ENCODE data around the gene FAM185A.

FAM185A gene

GRCh38 chr7:102806613-102807012 is 57.8 kb downstream of the FAM185A start:
- DNase-seq (ENCODE audit: extremely low spot score): no peak
- TF ChIP-seq FOXM1 (IDR thresholded peaks at IDR 0.05; ENCODE audit: borderline replicate concordance): no peak
- TF ChIP-seq ELF4 (IDR thresholded peaks at IDR 0.05): no peak
- TF ChIP-seq CTBP1 (IDR thresholded peaks at IDR 0.05; ENCODE audit: borderline replicate concordance): no peak
- no peak for TF ChIP-seq FOXA1 (IDR thresholded peaks at IDR 0.05)
- TF ChIP-seq TARDBP (IDR thresholded peaks at IDR 0.05): no peak
- TF ChIP-seq SP1 (IDR thresholded peaks at IDR 0.05): no peak
- TF ChIP-seq PKNOX1 (IDR thresholded peaks at IDR 0.05): no peak
- ChIA-PET POLR2A (no interaction called here), CTCF (no interaction called here)

GRCh38 chr7:102810916-102811315 is 62.1 kb downstream of the FAM185A start:
- CTCF ChIA-PET: no interaction called here
- POLR2A ChIA-PET: no interaction called here
- TF ChIP-seq HDGF (IDR thresholded peaks at IDR 0.05; ENCODE audit: borderline replicate concordance) (no peak), ELF4 (IDR thresholded peaks at IDR 0.05) (no peak), TARDBP (IDR thresholded peaks at IDR 0.05) (no peak), SUZ12 (IDR thresholded peaks at IDR 0.05) (no peak), FOXA1 (IDR thresholded peaks at IDR 0.05) (no peak), SP1 (IDR thresholded peaks at IDR 0.05) (no peak), FOXM1 (IDR thresholded peaks at IDR 0.05; ENCODE audit: borderline replicate concordance) (no peak), FOXK2 (IDR thresholded peaks at IDR 0.05) (no peak), LEF1 (IDR thresholded peaks at IDR 0.05; ENCODE audit: borderline replicate concordance) (no peak), PKNOX1 (IDR thresholded peaks at IDR 0.05) (no peak), NFRKB (IDR thresholded peaks at IDR 0.05) (no peak), CTBP1 (IDR thresholded peaks at IDR 0.05; ENCODE audit: borderline replicate concordance) (no peak), L3MBTL2 (conservative IDR thresholded peaks at IDR 0.05) (no peak), ARNT (IDR thresholded peaks at IDR 0.05) (no peak), BHLHE40 (IDR thresholded peaks at IDR 0.05; ENCODE audit: borderline replicate concordance) (no peak), ZNF384 (IDR thresholded peaks at IDR 0.05) (no peak)
- DNase-seq (ENCODE audit: extremely low spot score): no peak

GRCh38 chr7:102811942-102812678 is 63.3 kb downstream of the FAM185A start:
- ChIA-PET POLR2A (no interaction called here), CTCF (no interaction called here)
- no peak for DNase-seq (ENCODE audit: extremely low spot score)
- TF ChIP-seq TARDBP (IDR thresholded peaks at IDR 0.05) (no peak), SP1 (IDR thresholded peaks at IDR 0.05) (no peak), ARNT (IDR thresholded peaks at IDR 0.05) (no peak), ELF4 (IDR thresholded peaks at IDR 0.05) (no peak), FOXM1 (IDR thresholded peaks at IDR 0.05; ENCODE audit: borderline replicate concordance) (no peak), FOXA1 (IDR thresholded peaks at IDR 0.05) (no peak), PKNOX1 (IDR thresholded peaks at IDR 0.05) (no peak), L3MBTL2 (conservative IDR thresholded peaks at IDR 0.05) (no peak), NFRKB (IDR thresholded peaks at IDR 0.05) (no peak), BHLHE40 (IDR thresholded peaks at IDR 0.05; ENCODE audit: borderline replicate concordance) (no peak), CTBP1 (IDR thresholded peaks at IDR 0.05; ENCODE audit: borderline replicate concordance) (no peak), LEF1 (IDR thresholded peaks at IDR 0.05; ENCODE audit: borderline replicate concordance) (no peak), ZNF384 (IDR thresholded peaks at IDR 0.05) (no peak), HDGF (IDR thresholded peaks at IDR 0.05; ENCODE audit: borderline replicate concordance) (no peak), SUZ12 (IDR thresholded peaks at IDR 0.05) (no peak), FOXK2 (IDR thresholded peaks at IDR 0.05) (no peak)

DNA sequence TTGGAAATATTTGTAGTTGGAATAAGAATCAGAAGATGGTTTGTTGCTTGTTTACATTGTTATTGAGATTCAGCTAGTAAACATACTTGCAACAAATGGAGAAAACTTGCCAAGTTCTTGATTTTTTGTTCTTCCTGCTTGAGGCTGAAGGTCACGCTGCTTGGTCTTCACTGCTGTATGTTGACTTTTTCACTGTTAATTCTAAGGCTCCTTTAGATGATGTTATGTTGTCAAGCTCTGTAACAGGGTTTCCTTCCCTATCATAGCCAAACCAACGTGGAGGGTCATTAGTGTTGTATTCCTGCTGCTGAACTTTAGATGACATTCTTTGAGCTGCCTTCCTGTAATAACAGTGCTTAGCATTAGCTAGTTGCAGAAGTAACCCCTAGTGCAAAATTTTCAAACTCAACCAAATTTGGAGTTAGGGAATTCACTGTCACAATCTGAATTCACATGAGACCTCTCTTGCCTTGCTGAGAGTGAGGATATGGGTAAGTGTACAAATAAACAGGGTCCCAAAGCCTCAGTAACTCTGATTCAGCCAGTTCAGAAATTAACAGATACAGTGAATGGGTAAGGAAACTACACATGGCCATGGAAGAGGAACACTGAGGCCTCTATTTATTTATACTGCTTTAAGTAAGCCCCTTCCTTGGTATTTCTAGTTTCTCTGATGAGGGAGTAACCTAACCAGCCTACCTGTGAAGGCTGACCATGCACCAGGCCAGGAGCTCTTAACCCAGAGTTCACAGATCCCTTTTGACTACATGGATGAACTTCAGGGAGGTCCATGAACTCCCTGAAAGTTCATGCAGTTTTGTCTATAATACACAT is 64.6 kb downstream of the FAM185A start:
- DNase-seq (ENCODE audit: extremely low spot score): no peak
- POLR2A ChIA-PET: no interaction called here
- TF ChIP-seq HDGF (IDR thresholded peaks at IDR 0.05; ENCODE audit: borderline replicate concordance) (no peak), LEF1 (IDR thresholded peaks at IDR 0.05; ENCODE audit: borderline replicate concordance) (no peak), BHLHE40 (IDR thresholded peaks at IDR 0.05; ENCODE audit: borderline replicate concordance) (no peak), SP1 (IDR thresholded peaks at IDR 0.05) (no peak), ARNT (IDR thresholded peaks at IDR 0.05) (no peak), L3MBTL2 (conservative IDR thresholded peaks at IDR 0.05) (no peak), SUZ12 (IDR thresholded peaks at IDR 0.05) (no peak), CTBP1 (IDR thresholded peaks at IDR 0.05; ENCODE audit: borderline replicate concordance) (no peak), PKNOX1 (IDR thresholded peaks at IDR 0.05) (no peak), FOXA1 (IDR thresholded peaks at IDR 0.05) (no peak), FOXM1 (IDR thresholded peaks at IDR 0.05; ENCODE audit: borderline replicate concordance) (no peak), TARDBP (IDR thresholded peaks at IDR 0.05) (no peak), FOXK2 (IDR thresholded peaks at IDR 0.05) (no peak), ELF4 (IDR thresholded peaks at IDR 0.05) (no peak), NFRKB (IDR thresholded peaks at IDR 0.05) (no peak), ZNF384 (IDR thresholded peaks at IDR 0.05) (no peak)
- CTCF ChIA-PET: no interaction called here

DNA sequence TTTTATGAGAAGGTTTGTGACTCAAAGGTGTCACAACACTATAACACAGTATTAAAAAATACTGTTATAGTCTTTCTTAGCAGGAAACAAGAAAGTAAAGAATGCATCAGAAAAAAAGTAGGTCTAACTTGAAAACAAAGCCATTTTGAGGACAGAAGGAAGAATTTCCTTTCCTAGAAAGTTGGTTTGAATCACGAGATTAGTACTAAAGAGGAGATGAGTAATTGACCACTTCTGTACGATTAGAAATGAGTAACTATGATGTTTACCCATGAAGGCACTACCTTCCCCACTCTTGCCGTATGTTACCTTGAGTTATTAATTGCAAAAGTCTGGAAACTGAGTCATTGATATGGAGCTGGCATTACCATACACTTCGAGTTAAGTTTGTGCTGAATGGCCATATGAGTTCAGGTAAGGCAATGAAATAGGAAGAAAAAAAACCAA is 65.2 kb downstream of the FAM185A start:
- no peak for DNase-seq (ENCODE audit: extremely low spot score)
- TF ChIP-seq PKNOX1 (IDR thresholded peaks at IDR 0.05) (no peak), SUZ12 (IDR thresholded peaks at IDR 0.05) (no peak), FOXM1 (IDR thresholded peaks at IDR 0.05; ENCODE audit: borderline replicate concordance) (no peak), SP1 (IDR thresholded peaks at IDR 0.05) (no peak), FOXK2 (IDR thresholded peaks at IDR 0.05) (no peak), ELF4 (IDR thresholded peaks at IDR 0.05) (no peak), FOXA1 (IDR thresholded peaks at IDR 0.05) (no peak), ZNF384 (IDR thresholded peaks at IDR 0.05) (no peak), LEF1 (IDR thresholded peaks at IDR 0.05; ENCODE audit: borderline replicate concordance) (no peak), L3MBTL2 (conservative IDR thresholded peaks at IDR 0.05) (no peak), HDGF (IDR thresholded peaks at IDR 0.05; ENCODE audit: borderline replicate concordance) (no peak)
- POLR2A ChIA-PET: no interaction called here
- CTCF ChIA-PET: no interaction called here

All from HEK293T (cell line).